ENCODE data around the gene FGFBP2. TPM values are rescaled to one million over a fixed set of nuclear protein-coding genes. Genes with fewer than 3 reads are reported as not detected.
"Not testable (repeated sequence)": the region's sequence is repeated elsewhere in the genome, so short reads cannot be mapped to it uniquely, and the experiment has no call there.

FGFBP2 gene
- total and polyA plus RNA-seq, 2 experiments from 2014 or later = 0.18 to 0.56 TPM

- no peak for TF ChIP-seq ZNF462 (CRISPR knock-in tag; IDR thresholded peaks at IDR 0.05)
- no peak for TF ChIP-seq EZH2 (IDR thresholded peaks at IDR 0.05; ENCODE audit: low read depth, unreplicated experiment)
- TF ChIP-seq JUNB (IDR thresholded peaks at IDR 0.05; ENCODE audit: unreplicated experiment) = no peak
These were observed 45.7 kb downstream of the FGFBP2 start (continued) for GRCh38 chr4:15917297-15917696.

- not testable (repeated sequence) for H3K27ac Mint-ChIP-seq; H3K4me1 Mint-ChIP-seq; H3K4me1 ChIP-seq (ENCODE audit: insufficient read depth); H3K9me2 ChIP-seq (ENCODE audit: insufficient read depth); H3K4me2 ChIP-seq; H3F3A ChIP-seq (replicated peaks; ENCODE audit: low read depth); H3K36me3 Mint-ChIP-seq (ENCODE audit: low read depth); H3K4me3 Mint-ChIP-seq; H3K27me3 ChIP-seq (ENCODE audit: insufficient read depth); H3K4me3 ChIP-seq; ATAC-seq; H2AFZ ChIP-seq; H3K27ac ChIP-seq (ENCODE audit: low read depth); H3K79me2 ChIP-seq (replicated peaks; ENCODE audit: insufficient read depth); DNase-seq (ENCODE audit: low spot score); H4K20me1 ChIP-seq (replicated peaks; ENCODE audit: insufficient read depth); H3K36me3 ChIP-seq (ENCODE audit: insufficient read depth); H3K27me3 Mint-ChIP-seq (ENCODE audit: insufficient read depth, low read depth, poor library complexity)
- peaks cover 19% of the 10 kb centered on the region for H3K9me3 Mint-ChIP-seq
These were observed 46.6 kb downstream of the FGFBP2 start for GRCh38 chr4:15916358-15916757.

GRCh38 chr4:15914736-15915135 lies 48.2 kb downstream of the FGFBP2 start:
- Histone ChIP-seq H4K20me1 (replicated peaks; ENCODE audit: insufficient read depth) (no peaks in the 10 kb centered on the region), H2AFZ (no peak overlapping the region), H3K27ac (ENCODE audit: low read depth) (no peak overlapping the region), H3K27me3 (ENCODE audit: insufficient read depth) (no peaks in the 10 kb centered on the region), H3K36me3 (ENCODE audit: insufficient read depth) (peaks cover 5% of the 10 kb centered on the region; the same call in 1 of the 2 replicates), H3K4me2 (no peak overlapping the region), H3K9me2 (ENCODE audit: insufficient read depth) (no peaks in the 10 kb centered on the region; the same call in 1 of the 2 replicates), H3K4me1 (ENCODE audit: insufficient read depth) (no peaks in the 10 kb centered on the region), H3K79me2 (replicated peaks; ENCODE audit: insufficient read depth) (no peaks in the 10 kb centered on the region), H3K4me3 (no peak overlapping the region), H3F3A (replicated peaks; ENCODE audit: low read depth) (no peaks in the 10 kb centered on the region)
- ATAC-seq (no peak), DNase-seq (ENCODE audit: low spot score) (no peak)
- H3K4me3 Mint-ChIP-seq = no peak overlapping the region
- H3K27ac Mint-ChIP-seq = no peak overlapping the region
- H3K27me3 Mint-ChIP-seq (ENCODE audit: insufficient read depth, low read depth, poor library complexity) = peaks cover 8% of the 10 kb centered on the region
- H3K9me3 Mint-ChIP-seq = peaks cover 19% of the 10 kb centered on the region
- H3K36me3 Mint-ChIP-seq (ENCODE audit: low read depth) = peaks cover 6% of the 10 kb centered on the region
- H3K4me1 Mint-ChIP-seq = no peaks in the 10 kb centered on the region
- TF ChIP-seq POLR2AphosphoS5 (IDR thresholded peaks at IDR 0.05; ENCODE audit: low read depth) (no peak), REST (IDR thresholded peaks at IDR 0.05; ENCODE audit: unreplicated experiment) (no peak), ZNF114 (CRISPR knock-in tag; IDR thresholded peaks at IDR 0.05) (no peak), EZH2phosphoT487 (IDR thresholded peaks at IDR 0.05; ENCODE audit: unreplicated experiment) (no peak), EZH2 (IDR thresholded peaks at IDR 0.05; ENCODE audit: low read depth, unreplicated experiment) (no peak), CREB1 (CRISPR knock-in tag; IDR thresholded peaks at IDR 0.05; ENCODE audit: low read depth) (no peak), JUNB (IDR thresholded peaks at IDR 0.05; ENCODE audit: unreplicated experiment) (no peak), ETS1 (IDR thresholded peaks at IDR 0.05) (no peak), STAT1 (IDR thresholded peaks at IDR 0.05; ENCODE audit: unreplicated experiment) (no peak)
